ENCODE results near the gene SEC16A. TPM values are rescaled to one million over a fixed set of nuclear protein-coding genes. Genes with fewer than 3 reads are reported as not detected.

SEC16A gene
- total RNA-seq, 1 experiment from 2014 or later: 56.4 TPM

DNA sequence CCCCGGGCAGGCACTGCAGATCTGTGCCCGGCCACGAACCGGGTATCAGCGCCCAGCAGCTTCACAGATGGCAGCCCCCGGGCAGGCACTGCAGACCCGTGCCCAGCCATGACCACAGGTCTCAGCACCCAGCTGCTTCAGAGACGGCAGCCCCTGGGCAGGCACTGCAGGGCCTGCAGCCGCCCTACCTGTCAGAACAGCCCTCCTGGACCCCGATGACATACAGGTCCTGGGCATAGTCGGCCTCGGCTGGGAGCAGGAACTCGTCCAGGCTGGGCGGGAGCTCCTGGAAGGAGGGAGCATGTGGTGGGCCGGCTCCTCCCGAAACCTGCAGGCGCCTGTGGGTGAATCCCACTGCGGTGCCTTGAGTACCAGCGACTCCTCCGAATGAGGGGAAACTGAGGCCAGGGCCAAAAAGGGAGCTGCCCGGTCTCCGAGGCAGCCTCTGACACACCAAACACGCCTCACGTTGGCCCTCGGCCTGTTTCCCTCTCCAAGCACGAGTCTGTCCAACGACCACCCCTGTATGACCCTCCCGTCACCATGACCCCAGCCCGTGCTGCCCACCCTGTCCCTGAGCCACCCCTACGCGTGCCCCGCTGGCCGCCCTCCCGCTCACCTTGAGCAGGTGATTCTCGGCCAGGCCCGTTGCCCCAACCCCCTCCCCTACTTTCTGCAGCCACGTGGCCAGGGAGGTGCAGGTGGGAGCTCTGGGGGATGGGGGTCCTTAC, 48.8 kb downstream of the SEC16A start:
- no peak overlapping the region for H4K91ac ChIP-seq (ENCODE audit: insufficient read length, low read depth, low read length)
- no peak overlapping the region for H3K4ac ChIP-seq (ENCODE audit: low read depth, low read length)
- no peaks in the 10 kb centered on the region for H3K9me3 ChIP-seq (ENCODE audit: control insufficient read depth, low read depth, low read length)
- peaks cover 16 to 18% of the 10 kb centered on the region in 2 experiments for H3K4me1 Mint-ChIP-seq
- peaks cover 10% of the 10 kb centered on the region for H3K23me2 ChIP-seq (ENCODE audit: insufficient read length, low read depth, low read length, poor library complexity, severe bottlenecking)
- peaks cover 2% of the 10 kb centered on the region for H3K79me1 ChIP-seq (ENCODE audit: insufficient read depth, low read depth, low read length, poor library complexity, severe bottlenecking)
- H3K27ac ChIP-seq (ENCODE audit: insufficient read length, low read depth, low read length): no peak overlapping the region
- H4K8ac ChIP-seq (replicated peaks; ENCODE audit: insufficient read length, low read depth, low read length): no peak overlapping the region
- H3K4me2 ChIP-seq (ENCODE audit: insufficient read depth, insufficient read length, low read length): no peak overlapping the region
- H3K23ac ChIP-seq (ENCODE audit: insufficient read length, low read depth, low read length): no peak overlapping the region
- H3K14ac ChIP-seq (ENCODE audit: insufficient read depth, low read length): no peak overlapping the region
- no peaks in the 10 kb centered on the region for H3K4me1 ChIP-seq (ENCODE audit: insufficient read depth, low read length)
- DNase-seq: no peak
- WGBS (ENCODE audit: extremely low coverage, insufficient read length, low lambda C conversion rate): no CpG with 5 or more reads among the region's 37 CpGs
- no peak overlapping the region for H3K18ac ChIP-seq (ENCODE audit: insufficient read length, low read depth, low read length)
- no peaks in the 10 kb centered on the region for H3K9me3 Mint-ChIP-seq
- no peak overlapping the region for H2BK12ac ChIP-seq (ENCODE audit: insufficient read length, low read depth, low read length)
- no peak overlapping the region for H2BK15ac ChIP-seq (ENCODE audit: low read depth, low read length)
- TF ChIP-seq CTCF (conservative IDR thresholded peaks at IDR 0.05): no peak
- H2BK20ac ChIP-seq (ENCODE audit: low read depth, low read length, poor library complexity, severe bottlenecking): no peak overlapping the region
- peaks cover 5% of the 10 kb centered on the region; the same call in 1 of the 2 replicates for H3K79me2 ChIP-seq (ENCODE audit: insufficient read depth, low read length)
- no peak overlapping the region for H4K5ac ChIP-seq (ENCODE audit: insufficient read length, low read depth, low read length)
- no peak overlapping the region for H2BK5ac ChIP-seq (ENCODE audit: insufficient read length, low read length)
- no peak overlapping the region for H3K4me3 Mint-ChIP-seq
- peaks cover 4 to 18% (median 18%) of the 10 kb centered on the region in 3 experiments; a peak in 6 of 7 replicates for H3K36me3 Mint-ChIP-seq (ENCODE audit: insufficient read depth in 1 of 3, low read depth in 3 of 3)
- no peak overlapping the region for H3K9ac ChIP-seq (ENCODE audit: extremely low read depth, insufficient read length, low read length)
- no peak overlapping the region for H3K56ac ChIP-seq (ENCODE audit: insufficient read length, low read depth, low read length)
- no peak overlapping the region for H2BK120ac ChIP-seq (ENCODE audit: low read depth, low read length, poor library complexity, severe bottlenecking)
- no peaks in the 10 kb centered on the region for H3K27me3 ChIP-seq (ENCODE audit: insufficient read depth, low read length)
- no peak overlapping the region for H2AK5ac ChIP-seq (ENCODE audit: insufficient read length, low read length)
- H4K20me1 ChIP-seq (ENCODE audit: control insufficient read depth, insufficient read depth, insufficient read length): no peaks in the 10 kb centered on the region
- H3K27ac Mint-ChIP-seq: no peak overlapping the region; a peak in 1 of 7 replicates
- no peak overlapping the region for H2AFZ ChIP-seq (ENCODE audit: low read length)
- no peak overlapping the region for H3T11ph ChIP-seq (ENCODE audit: low read length)
- H3K27me3 Mint-ChIP-seq (ENCODE audit: low read depth): no peaks in the 10 kb centered on the region
